Dendritic cell treated with granulocyte-macrophage colony-stimulating factor and Interleukin-4, amounts not matched to agents 40 ng/mL and 50 ng/mL, for 4 days (primary cell): ENCODE data around the gene ATP1B3.

ENCODE experiments used
- H3K27ac Mint-ChIP-seq: one replicate; pipeline ENCODE4 v1.8.0; 2022; ENCODE audit warnings: mild to moderate bottlenecking, mixed read lengths
- H3K27me3 Mint-ChIP-seq: one replicate; pipeline ENCODE4 v1.8.0; 2022; ENCODE audit warnings: mild to moderate bottlenecking, mixed read lengths
- H3K36me3 Mint-ChIP-seq: one replicate; pipeline ENCODE4 v1.8.0; 2022; ENCODE audit warnings: low read depth, mixed read lengths
- H3K4me1 Mint-ChIP-seq: one replicate; pipeline ENCODE4 v1.8.0; 2022; ENCODE audit warnings: low read depth, mixed read lengths
- H3K4me3 Mint-ChIP-seq: one replicate; pipeline ENCODE4 v1.8.0; 2022; ENCODE audit warnings: mild to moderate bottlenecking, moderate library complexity, mixed read lengths
- H3K9me3 Mint-ChIP-seq: one replicate; pipeline ENCODE4 v1.8.0; 2022; ENCODE audit warnings: mixed read lengths
- intact Hi-C: fragments of 100-400 bp; cut with micrococcal nuclease; formaldehyde crosslinking; loops from one replicate; pipeline ENCODE4 v1.15.0; 2022

Gene ATP1B3

GRCh38 chr3:141849056-141849815 lies 27.2 kb upstream of the ATP1B3 start:
- no peaks in the 10 kb centered on the region for H3K9me3 Mint-ChIP-seq
- intact Hi-C loops, result no loop called here
- H3K4me3 Mint-ChIP-seq, result no peak overlapping the region
- no peaks in the 10 kb centered on the region for H3K27me3 Mint-ChIP-seq
- peaks cover 41% of the 10 kb centered on the region for H3K4me1 Mint-ChIP-seq
- no peaks in the 10 kb centered on the region for H3K36me3 Mint-ChIP-seq
- peak overlapping the region; percentile 49 for H3K27ac Mint-ChIP-seq

DNA sequence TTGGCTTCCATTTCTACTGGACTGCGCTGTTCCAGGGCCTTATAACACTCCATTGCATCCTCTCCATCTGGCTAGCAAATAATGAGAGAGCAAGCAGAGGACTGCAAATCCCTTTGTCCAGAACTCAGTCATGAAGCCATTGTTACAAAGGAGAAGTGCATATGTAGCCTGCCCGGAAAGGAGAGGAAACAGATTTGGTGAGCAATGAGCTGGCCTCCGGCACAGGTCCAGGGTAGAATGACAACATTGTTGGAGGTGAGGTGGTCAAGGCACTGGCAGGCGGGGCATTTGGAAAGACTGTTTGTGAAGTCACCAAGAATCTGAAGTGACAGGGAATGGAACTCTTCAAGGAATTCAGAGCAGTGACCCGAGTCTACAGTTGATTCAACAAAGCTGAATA lies 25.0 kb upstream of the ATP1B3 start:
- Mint-ChIP-seq H3K4me1 (peaks cover 52% of the 10 kb centered on the region), H3K36me3 (no peaks in the 10 kb centered on the region), H3K4me3 (no peak overlapping the region), H3K9me3 (no peaks in the 10 kb centered on the region), H3K27me3 (no peaks in the 10 kb centered on the region), H3K27ac (peak overlapping the region; percentile 75)
- intact Hi-C loops, result no loop called here

GRCh38 chr3:141853081-141853601 lies 23.3 kb upstream of the ATP1B3 start:
- Mint-ChIP-seq H3K36me3 (no peaks in the 10 kb centered on the region), H3K9me3 (no peaks in the 10 kb centered on the region), H3K27me3 (no peaks in the 10 kb centered on the region), H3K4me1 (peaks cover 52% of the 10 kb centered on the region), H3K4me3 (no peak overlapping the region), H3K27ac (peak overlapping the region; percentile 85)
- intact Hi-C loops, result loop anchor here (1.0 kb wide), 1 partner anchor 10 kb away; no protein-coding TSS in a partner anchor

DNA sequence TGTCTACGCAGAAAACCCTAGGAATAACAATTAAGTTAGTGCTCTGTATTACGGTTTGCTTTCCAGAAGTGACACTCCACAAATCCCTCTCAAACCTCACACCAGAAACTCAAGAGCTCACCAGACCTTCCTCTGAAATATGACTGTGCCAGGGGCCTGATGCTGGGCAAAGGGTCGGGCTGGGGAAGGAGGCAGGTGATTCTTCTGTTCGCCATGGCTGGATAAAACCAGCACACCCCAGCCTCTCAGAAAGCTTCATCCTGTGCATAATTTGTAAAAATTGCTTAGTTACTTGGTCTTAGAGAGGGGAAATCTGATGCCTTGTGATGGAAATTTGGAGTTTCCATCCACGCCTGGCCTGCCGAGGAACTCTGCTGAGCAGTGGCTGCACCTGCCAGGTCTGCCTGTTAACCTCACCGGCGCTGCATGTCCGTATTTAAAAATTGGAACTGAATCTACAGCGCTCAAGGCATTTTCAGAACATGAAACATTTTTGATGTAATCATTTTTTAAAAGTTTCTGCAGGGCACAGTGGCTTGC lies 22.7 kb upstream of the ATP1B3 start:
- Mint-ChIP-seq H3K36me3 (no peaks in the 10 kb centered on the region), H3K27me3 (no peaks in the 10 kb centered on the region), H3K9me3 (no peaks in the 10 kb centered on the region), H3K27ac (peak overlapping the region; percentile 85), H3K4me1 (peaks cover 52% of the 10 kb centered on the region), H3K4me3 (no peak overlapping the region)
- intact Hi-C loops, result loop anchor here (1.0 kb wide), 1 partner anchor 10 kb away; no protein-coding TSS in a partner anchor

DNA sequence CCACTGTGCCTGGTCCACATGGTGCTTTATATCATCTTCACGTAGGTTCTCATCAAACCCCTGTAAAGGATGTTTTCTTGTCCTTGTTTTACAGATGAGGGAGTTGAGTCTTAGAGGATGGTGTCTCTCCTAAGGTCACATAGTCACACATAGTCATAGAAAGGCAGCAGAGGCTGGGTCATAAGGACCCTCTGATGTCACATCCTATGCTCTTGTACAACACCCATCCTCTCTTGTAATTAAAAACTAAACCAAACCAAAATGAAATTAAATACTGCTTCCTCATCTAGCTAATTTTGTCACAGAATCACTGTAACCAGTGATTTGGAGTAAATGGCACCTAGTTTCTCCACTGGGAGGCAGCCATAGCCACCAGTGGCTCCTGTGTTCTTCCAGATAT lies 21.8 kb upstream of the ATP1B3 start:
- Mint-ChIP-seq H3K4me1 (peaks cover 43% of the 10 kb centered on the region), H3K4me3 (no peak overlapping the region), H3K27ac (peak overlapping the region; percentile 55), H3K27me3 (no peaks in the 10 kb centered on the region), H3K36me3 (no peaks in the 10 kb centered on the region), H3K9me3 (no peaks in the 10 kb centered on the region)
- intact Hi-C loops, result no loop called here

GRCh38 chr3:141858312-141858711 lies 18.1 kb upstream of the ATP1B3 start:
- Mint-ChIP-seq H3K27ac (no peak overlapping the region), H3K4me3 (no peak overlapping the region), H3K27me3 (no peaks in the 10 kb centered on the region), H3K36me3 (no peaks in the 10 kb centered on the region), H3K4me1 (peaks cover 41% of the 10 kb centered on the region), H3K9me3 (no peaks in the 10 kb centered on the region)
- intact Hi-C loops, result no loop called here

GRCh38 chr3:141859651-141860050 lies 16.8 kb upstream of the ATP1B3 start:
- Mint-ChIP-seq H3K36me3 (no peaks in the 10 kb centered on the region), H3K4me3 (no peak overlapping the region), H3K27me3 (no peaks in the 10 kb centered on the region), H3K27ac (peak overlapping the region; percentile 58), H3K9me3 (no peaks in the 10 kb centered on the region), H3K4me1 (peaks cover 40% of the 10 kb centered on the region)
- intact Hi-C loops, result loop anchor here (5.0 kb wide), 1 partner anchor 62 kb away; no protein-coding TSS in a partner anchor

GRCh38 chr3:141860086-141860669 lies 16.3 kb upstream of the ATP1B3 start:
- Mint-ChIP-seq H3K27me3 (no peaks in the 10 kb centered on the region), H3K36me3 (no peaks in the 10 kb centered on the region), H3K4me3 (no peak overlapping the region), H3K9me3 (no peaks in the 10 kb centered on the region), H3K4me1 (peaks cover 40% of the 10 kb centered on the region), H3K27ac (peak overlapping the region; percentile 58)
- intact Hi-C loops, result loop anchor here (5.0 kb wide), 1 partner anchor 63 kb away; no protein-coding TSS in a partner anchor

GRCh38 chr3:141860766-141861513 lies 15.5 kb upstream of the ATP1B3 start:
- Mint-ChIP-seq H3K4me1 (peaks cover 38% of the 10 kb centered on the region), H3K4me3 (no peak overlapping the region), H3K27ac (peak overlapping the region; percentile 58), H3K27me3 (no peaks in the 10 kb centered on the region), H3K9me3 (no peaks in the 10 kb centered on the region), H3K36me3 (no peaks in the 10 kb centered on the region)
- intact Hi-C loops, result loop anchor here (5.0 kb wide), 1 partner anchor 64 kb away; no protein-coding TSS in a partner anchor

DNA sequence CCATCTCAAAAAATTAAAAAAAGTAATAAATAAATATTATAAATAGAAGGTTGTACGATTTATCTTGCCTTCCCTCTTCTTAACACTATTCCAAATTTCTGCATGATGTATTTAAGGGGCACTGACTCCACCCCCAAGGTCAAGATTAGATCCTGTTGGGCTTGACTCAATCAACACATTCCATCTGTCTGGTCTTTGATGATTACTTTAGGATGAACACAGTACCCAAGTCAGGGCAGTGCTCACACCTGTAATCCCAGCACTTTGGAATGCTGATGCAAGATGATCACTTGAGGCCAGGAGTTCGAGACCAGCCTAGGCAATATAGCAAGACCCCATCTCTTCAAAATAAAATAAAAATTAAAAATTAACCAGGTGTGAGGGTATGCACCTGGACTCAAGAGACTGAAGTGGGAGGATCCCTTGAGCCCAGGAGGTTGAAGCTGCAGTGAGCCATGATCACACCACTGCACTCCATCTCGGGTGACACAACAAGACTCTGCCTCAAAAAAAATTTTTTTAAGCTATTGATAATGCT lies 14.1 kb upstream of the ATP1B3 start:
- peaks cover 38% of the 10 kb centered on the region for H3K4me1 Mint-ChIP-seq
- H3K27me3 Mint-ChIP-seq, result no peaks in the 10 kb centered on the region
- H3K36me3 Mint-ChIP-seq, result no peaks in the 10 kb centered on the region
- no peak overlapping the region for H3K4me3 Mint-ChIP-seq
- peak overlapping the region; percentile 43 for H3K27ac Mint-ChIP-seq
- H3K9me3 Mint-ChIP-seq, result no peaks in the 10 kb centered on the region
- intact Hi-C loops, result loop anchor here (5.0 kb wide), 1 partner anchor 65 kb away; no protein-coding TSS in a partner anchor

- peaks cover 38% of the 10 kb centered on the region for H3K4me1 Mint-ChIP-seq
- H3K36me3 Mint-ChIP-seq, result no peaks in the 10 kb centered on the region
- H3K9me3 Mint-ChIP-seq, result no peaks in the 10 kb centered on the region
- no peaks in the 10 kb centered on the region for H3K27me3 Mint-ChIP-seq
- intact Hi-C loops, result loop anchor here (1.0 to 5.0 kb wide), 2 partner anchors 10 to 66 kb away; no protein-coding TSS in a partner anchor
- peak overlapping the region; percentile 46 for H3K4me3 Mint-ChIP-seq
- H3K27ac Mint-ChIP-seq, result peak overlapping the region; percentile 92
These were observed 13.0 kb upstream of the ATP1B3 start for GRCh38 chr3:141863491-141863890.

DNA sequence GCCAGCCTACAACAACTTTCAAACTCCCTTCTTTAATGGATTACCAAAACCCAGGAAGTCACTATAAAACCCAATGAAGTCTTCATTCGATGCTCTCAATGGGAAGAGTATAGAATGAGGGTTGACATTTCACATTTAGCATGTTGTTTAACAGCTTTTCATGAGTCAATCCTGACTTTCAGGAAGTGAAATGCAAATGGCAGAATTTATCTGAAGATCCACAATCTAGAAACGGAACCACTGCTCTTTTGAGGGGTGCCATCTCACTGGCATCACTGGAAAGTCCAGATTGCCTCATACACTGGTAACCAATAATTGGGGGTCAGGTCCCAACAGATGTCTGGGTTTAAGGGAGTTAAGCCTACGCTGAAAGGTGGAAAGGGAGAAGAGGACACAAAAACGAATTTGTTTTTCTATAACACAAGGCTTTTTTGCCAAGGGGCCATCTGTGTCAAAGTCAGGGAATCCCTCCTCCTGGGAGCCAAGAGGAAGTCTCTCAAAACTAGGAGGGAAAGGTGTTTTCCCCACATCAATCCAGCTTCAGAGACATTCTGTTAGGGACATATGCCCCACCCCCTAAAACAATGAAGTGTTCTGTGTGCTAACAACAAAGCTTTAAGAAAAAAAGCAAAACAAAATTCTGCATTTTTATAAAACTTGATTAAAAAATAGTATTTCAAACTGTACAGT lies 12.0 kb upstream of the ATP1B3 start:
- H3K4me3 Mint-ChIP-seq, result peak overlapping the region; percentile 46
- H3K9me3 Mint-ChIP-seq, result no peaks in the 10 kb centered on the region
- intact Hi-C loops, result loop anchor here (1.0 to 5.0 kb wide), 2 partner anchors 11 to 67 kb away; no protein-coding TSS in a partner anchor
- no peaks in the 10 kb centered on the region for H3K36me3 Mint-ChIP-seq
- peak overlapping the region; percentile 92 for H3K27ac Mint-ChIP-seq
- H3K27me3 Mint-ChIP-seq, result no peaks in the 10 kb centered on the region
- peaks cover 38% of the 10 kb centered on the region for H3K4me1 Mint-ChIP-seq

DNA sequence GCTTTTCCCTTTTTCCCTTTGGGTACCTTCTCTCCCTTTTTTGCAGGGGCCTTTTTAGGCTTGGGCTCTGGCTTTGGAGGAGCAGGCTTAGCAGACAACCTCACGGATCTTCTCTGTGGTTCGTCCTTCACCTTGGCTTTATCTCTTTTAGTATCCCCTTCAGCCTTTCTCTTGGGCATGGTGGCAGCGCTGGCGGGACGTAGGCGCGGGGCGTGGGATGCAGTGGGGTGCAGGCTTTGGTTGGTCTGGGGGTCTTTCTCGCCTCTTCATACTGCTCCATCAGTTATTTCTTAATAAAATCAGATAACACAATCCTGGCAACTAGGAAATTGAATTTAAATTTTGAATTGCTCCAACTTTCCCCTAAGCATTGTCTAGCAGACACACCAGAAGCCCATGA lies 11.3 kb upstream of the ATP1B3 start:
- no peaks in the 10 kb centered on the region for H3K36me3 Mint-ChIP-seq
- no peaks in the 10 kb centered on the region for H3K27me3 Mint-ChIP-seq
- H3K27ac Mint-ChIP-seq, result peak overlapping the region; percentile 92
- peaks cover 34% of the 10 kb centered on the region for H3K4me1 Mint-ChIP-seq
- intact Hi-C loops, result no loop called here
- H3K9me3 Mint-ChIP-seq, result no peaks in the 10 kb centered on the region
- H3K4me3 Mint-ChIP-seq, result no peak overlapping the region
